OCI-LY7 (cell line): ENCODE measurements around the gene NEMP1. TPM values are rescaled to one million over a fixed set of nuclear protein-coding genes. Genes with fewer than 3 reads are reported as not detected.
A peak's percentile ranks its signal among the peaks of the same experiment; 100 is the strongest.

Experiments
- BruUV-seq: library from RNA; stranded (reverse); fragments of 400-500 nt; replicated peaks from 2 replicates; lab custom pipeline; 2021; lab: Mats Ljungman, UMichigan
- CTCF ChIA-PET: fragments of 300-600 bp; sonication (Branson Sonifier 250); formaldehyde crosslinking; loops from one replicate; lab custom pipeline; 2022; ENCODE audit warnings: antibody characterized with exemption; ENCODE audit not compliant: unreplicated experiment; lab: Charles Lee
- POLR2A ChIA-PET: fragments of 300-600 bp; sonication (Branson Sonifier 250); formaldehyde crosslinking; loops from one replicate; lab custom pipeline; 2022; ENCODE audit warnings: antibody characterized with exemption; lab: Charles Lee
- DNase-seq: peaks from one replicate; pipeline ENCODE4 v3.0.0-alpha.2; 2015; ENCODE audit warnings: low spot score
- H2AFZ ChIP-seq: fragments of 200-600 bp; sonication (generic), shearing (Covaris generic); 2 replicates; pipeline ENCODE4 v1.6.1; 2014; ENCODE audit warnings: mild to moderate bottlenecking, antibody characterized with exemption, low read length, moderate library complexity
- H3K27ac ChIP-seq: fragments of 200-600 bp; sonication (generic); 2 replicates; pipeline ENCODE4 v1.5.1; 2014; ENCODE audit warnings: mixed run types, low read depth, mild to moderate bottlenecking, moderate library complexity, low read length, inconsistent platforms; ENCODE audit not compliant: poor library complexity, severe bottlenecking
- H3K36me3 ChIP-seq: fragments of 200-600 bp; sonication (generic); 2 replicates; pipeline ENCODE4 v1.6.1; 2014; ENCODE audit warnings: mild to moderate bottlenecking, antibody characterized with exemption, low read length, moderate library complexity, mixed read lengths; ENCODE audit not compliant: insufficient read depth
- H3K4me1 ChIP-seq: fragments of 200-600 bp; sonication (generic); 2 replicates; pipeline ENCODE4 v1.5.1; 2014; ENCODE audit warnings: mild to moderate bottlenecking, low read length; ENCODE audit not compliant: insufficient read depth, poor library complexity, severe bottlenecking
- H3K4me2 ChIP-seq: fragments of 200-600 bp; sonication (generic); 2 replicates; pipeline ENCODE4 v1.6.1; 2014; ENCODE audit warnings: mild to moderate bottlenecking, low read length
- H3K4me3 ChIP-seq: fragments of 200-600 bp; sonication (generic); 2 replicates; pipeline ENCODE4 v1.5.1; 2014; ENCODE audit warnings: mild to moderate bottlenecking, low read depth, low read length; ENCODE audit not compliant: poor library complexity, severe bottlenecking
- H3K79me2 ChIP-seq: fragments of 200-600 bp; sonication (generic); 2 replicates; pipeline ENCODE4 v1.6.1; 2016; ENCODE audit warnings: low read depth, mild to moderate bottlenecking, low read length, moderate library complexity, mixed read lengths; ENCODE audit not compliant: insufficient read depth
- H3K9me2 ChIP-seq: fragments of 200-600 bp; sonication (generic); 2 replicates; pipeline ENCODE4 v1.6.1; 2016; ENCODE audit warnings: mild to moderate bottlenecking, low read length, mixed read lengths; ENCODE audit not compliant: insufficient read depth
- H3K9me3 ChIP-seq: fragments of 200-600 bp; sonication (generic); 2 replicates; pipeline ENCODE4 v1.6.1; 2014; ENCODE audit warnings: mild to moderate bottlenecking, mixed run types, low read length, mixed read lengths
- H4K20me1 ChIP-seq: fragments of 200-600 bp; sonication (generic); 2 replicates; pipeline ENCODE4 v1.6.1; 2014; ENCODE audit warnings: mild to moderate bottlenecking, antibody characterized with exemption, low read length, moderate library complexity, mixed read lengths; ENCODE audit not compliant: insufficient read depth
- CTCF ChIP-seq: fragments of 200-600 bp; sonication (generic); conservative IDR thresholded peaks from 2 replicates; pipeline ENCODE4 v1.5.1; 2014; ENCODE audit warnings: mild to moderate bottlenecking, antibody characterized with exemption, low read length, moderate library complexity, mixed read lengths
- EZH2phosphoT487 ChIP-seq: fragments of 200-600 bp; sonication (generic); IDR thresholded peaks from 2 replicates; pipeline ENCODE4 v1.6.1; 2018; ENCODE audit warnings: low read depth, borderline replicate concordance, mild to moderate bottlenecking, mixed run types, antibody characterized with exemption, low read length, moderate library complexity, mixed read lengths
- intact Hi-C: fragments of 100-400 bp; cut with micrococcal nuclease; formaldehyde crosslinking; loops from one replicate; pipeline ENCODE4 v1.10.0; 2022; ENCODE audit not compliant: unreplicated experiment
- total RNA-seq, 2 experiments: library from RNA; depleted of rRNA in 1 of 2; stranded (reverse); fragments of >200 nt in 1 of 2; shearing (Covaris generic) in 1 of 2; gene quantifications; 2 replicates each; pipeline ENCODE4 v1.2.3, GENCODE V29; 2014 to 2022

The NEMP1 gene
- total RNA-seq, 2 experiments from 2014 or later, result 45.7 to 86.3 TPM

- Histone ChIP-seq H3K4me1 (peaks cover 48% of the 10 kb centered on the region), H3K4me3 (no peak overlapping the region), H3K9me2 (no peaks in the 10 kb centered on the region), H3K36me3 (peaks cover 27% of the 10 kb centered on the region; the same call in 1 of the 2 replicates), H3K4me2 (peak overlapping the region; percentile 22; the same call in 1 of the 2 replicates), H3K79me2 (no peaks in the 10 kb centered on the region), H3K27ac (no peak overlapping the region), H3K9me3 (no peaks in the 10 kb centered on the region), H2AFZ (no peak overlapping the region), H4K20me1 (no peaks in the 10 kb centered on the region)
- ChIA-PET CTCF (no interaction called here), POLR2A (interaction anchor here (0.6 to 1.5 kb wide), 3 partner anchors 20 to 257 kb away, joined by 3 to 5 read pairs (median 3); partner anchors contain the start of gene STAT6)
- DNase-seq, result no peak
- intact Hi-C loops, result no loop called here
- no peak for TF ChIP-seq CTCF
- no peak for TF ChIP-seq EZH2phosphoT487
- no TSS peak for BruUV-seq
Measured at GRCh38 chr12:57090490-57090889, 11.9 kb upstream of the NEMP1 start.

GRCh38 chr12:57089271-57090245 lies 11.0 kb upstream of the NEMP1 start:
- H3K4me1 ChIP-seq, result peaks cover 51% of the 10 kb centered on the region
- POLR2A ChIA-PET, result interaction anchor here (0.9 to 1.7 kb wide), 3 partner anchors 10 to 21 kb away, joined by 5 to 6 read pairs (median 6); partner anchors contain the start of genes NEMP1 and STAT6
- H3K4me3 ChIP-seq, result peak overlapping the region; percentile 80

More at GRCh38 chr12:57089271-57090245, 11.0 kb upstream of the NEMP1 start:
- no peaks in the 10 kb centered on the region for H4K20me1 ChIP-seq
- H3K9me3 ChIP-seq, result no peaks in the 10 kb centered on the region
- no TSS peak for BruUV-seq
- H3K27ac ChIP-seq, result peak overlapping the region; percentile 24
- CTCF ChIA-PET, result interaction anchor here (0.6 to 1.3 kb wide), 2 partner anchors 15 to 19 kb away, joined by 3 read pairs; no protein-coding TSS in a partner anchor
- no peaks in the 10 kb centered on the region for H3K9me2 ChIP-seq
- H3K79me2 ChIP-seq, result no peaks in the 10 kb centered on the region
- peaks cover 18% of the 10 kb centered on the region; the same call in 1 of the 2 replicates for H3K36me3 ChIP-seq
- TF ChIP-seq CTCF (no peak), EZH2phosphoT487 (no peak)
- peak overlapping the region; percentile 91 for H3K4me2 ChIP-seq
- peak; percentile 35 for DNase-seq
- intact Hi-C loops, result loop anchor here (5.0 kb wide), 2 partner anchors 402 to 712 kb away; partner anchors contain the start of gene PTGES3
- H2AFZ ChIP-seq, result peak overlapping the region; percentile 1; the same call in 1 of the 2 replicates
